Ammon's horn (tissue), 1 donor: ENCODE results near the gene ARHGEF28.

Source experiments
- DNase-seq: peaks from one replicate; pipeline ENCODE4 v3.0.0-alpha.2; 2016; ENCODE audit warnings: low spot score

ARHGEF28 gene

DNA sequence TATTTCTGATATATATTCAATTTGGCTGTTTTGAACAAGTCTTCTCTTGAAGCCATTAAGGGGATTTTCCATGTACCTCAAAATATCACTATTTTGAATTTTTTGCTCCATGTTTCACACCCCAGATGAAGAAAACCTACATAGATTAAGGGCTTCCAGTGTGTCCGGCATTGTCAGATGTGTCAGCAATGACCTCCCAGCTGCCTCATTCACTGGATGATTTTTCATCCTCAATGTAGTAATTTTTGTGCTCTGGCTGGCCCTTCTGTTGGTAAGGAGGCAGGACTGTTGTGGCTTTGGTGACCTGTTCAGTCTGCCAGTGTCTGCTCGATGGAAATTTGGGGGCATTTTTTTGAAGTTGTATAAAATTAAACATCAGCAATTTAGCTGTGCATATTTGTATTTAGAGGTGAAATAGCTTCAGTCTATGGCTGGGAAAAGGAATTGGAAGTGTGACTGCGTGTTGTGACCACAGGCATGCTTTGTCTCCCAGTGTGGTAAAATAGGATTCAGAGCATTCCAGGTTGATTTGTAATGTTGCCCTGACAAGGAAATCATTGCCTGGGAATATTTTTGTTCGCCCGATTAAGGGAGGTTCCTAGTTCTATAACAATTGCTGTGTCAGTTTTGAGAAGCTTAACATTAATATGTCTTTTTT lies 312.4 kb downstream of the ARHGEF28 start:
- DNase-seq, result no peak

DNA sequence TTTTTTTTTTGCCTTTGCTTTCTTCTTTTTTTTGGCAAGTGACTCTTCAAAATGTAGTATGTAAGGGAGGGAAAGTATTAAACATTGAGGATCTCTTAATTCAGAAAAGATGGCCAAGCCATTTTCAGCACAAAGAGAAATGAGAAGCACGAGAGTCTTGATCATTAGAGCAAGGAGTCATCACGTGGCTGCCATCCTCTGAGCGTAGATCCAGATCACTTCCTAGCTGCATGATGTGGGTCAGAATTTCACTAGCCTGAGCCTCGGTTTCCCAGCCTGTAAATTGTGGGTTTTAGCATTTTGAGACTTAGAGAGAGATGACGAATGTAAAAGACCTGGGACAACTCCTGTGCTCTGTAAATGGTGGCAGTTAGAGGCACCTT lies 312.9 kb downstream of the ARHGEF28 start:
- DNase-seq, result no peak

DNA sequence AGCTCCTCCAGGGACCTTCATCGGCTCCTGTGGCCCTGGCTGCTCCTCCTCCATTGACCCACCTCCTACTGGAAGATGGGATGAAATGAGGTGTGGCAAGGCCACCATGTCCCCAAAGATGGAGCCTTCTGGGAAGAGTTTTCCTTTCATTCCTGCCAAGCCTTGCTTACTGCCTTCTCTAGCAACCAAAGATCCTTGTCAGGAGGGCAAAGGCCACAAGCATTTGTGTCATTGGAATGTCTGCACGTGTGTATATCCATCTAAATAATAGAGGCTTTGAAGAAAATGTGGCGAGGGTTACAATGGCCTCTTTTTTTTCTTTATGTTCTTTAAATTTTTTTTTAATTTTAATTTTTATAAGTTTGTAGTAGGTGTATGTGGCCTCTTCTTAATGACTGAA lies 313.6 kb downstream of the ARHGEF28 start:
- DNase-seq, result no peak

DNA sequence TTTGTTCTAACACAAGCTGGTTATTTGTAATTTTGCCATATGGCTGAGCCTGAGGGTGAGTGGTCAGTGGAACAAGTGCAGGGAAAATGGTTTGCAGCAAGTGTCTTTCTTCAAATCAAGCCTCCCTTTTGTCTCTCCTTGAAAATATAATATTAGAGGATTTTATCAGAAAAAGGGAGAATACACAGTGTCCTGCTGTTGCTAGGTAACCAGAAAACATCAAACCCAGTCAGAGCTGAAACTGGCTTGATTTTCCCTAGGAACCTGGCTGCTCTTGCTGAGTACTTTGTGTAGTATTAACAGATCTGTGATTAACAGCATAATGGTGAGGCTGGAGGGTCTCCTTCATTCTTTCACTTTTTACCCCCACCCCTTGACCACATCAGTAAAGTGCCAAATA lies 314.0 kb downstream of the ARHGEF28 start:
- peak; percentile 42 for DNase-seq

- no peak for DNase-seq
Measured at GRCh38 chr5:73940801-73941200, 314.8 kb downstream of the ARHGEF28 start.

DNA sequence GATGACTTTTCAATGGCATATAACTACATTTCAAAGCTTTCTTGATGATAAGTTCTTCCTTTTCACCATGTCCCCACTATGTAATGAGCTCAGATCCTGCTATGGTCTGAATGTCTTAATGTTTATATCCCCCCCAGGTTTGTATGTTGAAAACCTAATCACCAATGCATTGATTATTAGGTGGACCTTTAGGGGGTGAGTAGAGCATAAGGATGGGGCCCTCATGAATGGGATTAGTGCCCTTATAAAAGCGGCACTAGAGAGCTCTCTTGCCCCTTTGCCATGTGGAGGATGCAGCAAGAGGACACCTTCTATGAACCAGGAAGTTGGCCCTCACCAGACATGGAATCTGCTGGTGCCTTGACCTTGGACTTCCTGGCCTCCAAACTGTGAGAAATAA lies 316.8 kb downstream of the ARHGEF28 start:
- DNase-seq, result no peak

- DNase-seq, result no peak
Measured at GRCh38 chr5:73943397-73943796, 317.4 kb downstream of the ARHGEF28 start.

DNA sequence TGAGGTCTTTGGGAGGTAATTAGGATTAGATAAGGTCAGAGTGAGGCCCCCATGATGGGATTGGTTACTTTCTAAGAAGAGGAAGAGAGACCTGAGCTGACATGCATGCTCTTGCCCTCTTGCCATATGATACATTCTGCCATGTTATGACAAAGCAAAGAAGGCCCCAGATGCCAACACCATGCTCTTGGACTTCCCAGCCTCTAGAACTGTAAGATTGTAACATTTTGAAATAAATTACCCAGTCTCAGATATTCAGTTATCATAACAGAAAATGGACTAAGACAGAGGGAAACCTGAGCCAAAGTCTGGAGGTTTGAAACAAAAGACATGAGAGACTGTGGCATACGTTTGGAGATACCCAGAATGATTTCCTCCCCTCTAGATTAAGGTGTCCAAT lies 318.6 kb downstream of the ARHGEF28 start:
- DNase-seq, result no peak

DNA sequence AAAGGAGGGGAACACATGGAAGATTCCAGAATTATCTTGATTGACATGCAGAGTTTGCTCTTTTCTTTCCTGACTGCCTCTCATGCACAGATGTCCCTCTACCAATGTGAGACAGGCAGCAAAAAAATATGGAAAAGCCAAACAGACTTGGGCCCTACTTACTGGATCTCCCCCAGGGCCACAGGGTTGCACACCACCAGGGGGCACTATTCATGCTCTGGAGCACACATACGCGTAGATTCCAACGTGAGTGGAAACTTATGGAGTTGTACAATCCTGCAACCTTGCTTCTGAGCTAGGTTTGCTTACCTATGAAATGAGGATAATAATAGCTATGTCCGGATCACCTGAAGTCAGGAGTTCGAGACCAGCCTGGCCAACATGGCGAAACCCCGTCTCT lies 319.5 kb downstream of the ARHGEF28 start:
- DNase-seq, result no peak

DNA sequence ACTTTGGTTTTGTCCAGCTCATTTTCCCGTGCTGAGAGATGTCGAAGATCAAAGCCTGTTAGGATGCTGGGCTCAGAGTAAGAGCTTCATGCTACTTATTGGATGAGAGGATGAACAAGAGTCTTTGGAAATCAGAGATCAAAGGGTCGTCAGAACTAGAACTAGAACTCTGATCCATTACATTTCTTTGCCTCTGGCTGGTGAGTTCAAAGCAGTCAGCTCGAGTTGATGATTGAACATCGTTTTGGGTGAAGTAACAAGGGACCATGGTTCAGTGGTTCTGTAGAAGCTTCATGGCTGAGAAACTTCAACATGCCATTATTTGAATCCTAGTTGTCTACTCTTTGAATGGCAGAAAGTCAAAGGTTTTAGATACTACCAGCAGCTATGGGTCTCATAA lies 320.3 kb downstream of the ARHGEF28 start:
- DNase-seq, result no peak

- DNase-seq, result no peak
Measured at GRCh38 chr5:73946919-73947602, 321.1 kb downstream of the ARHGEF28 start.

- DNase-seq, result no peak
Measured at GRCh38 chr5:73947906-73948640, 322.1 kb downstream of the ARHGEF28 start.

DNA sequence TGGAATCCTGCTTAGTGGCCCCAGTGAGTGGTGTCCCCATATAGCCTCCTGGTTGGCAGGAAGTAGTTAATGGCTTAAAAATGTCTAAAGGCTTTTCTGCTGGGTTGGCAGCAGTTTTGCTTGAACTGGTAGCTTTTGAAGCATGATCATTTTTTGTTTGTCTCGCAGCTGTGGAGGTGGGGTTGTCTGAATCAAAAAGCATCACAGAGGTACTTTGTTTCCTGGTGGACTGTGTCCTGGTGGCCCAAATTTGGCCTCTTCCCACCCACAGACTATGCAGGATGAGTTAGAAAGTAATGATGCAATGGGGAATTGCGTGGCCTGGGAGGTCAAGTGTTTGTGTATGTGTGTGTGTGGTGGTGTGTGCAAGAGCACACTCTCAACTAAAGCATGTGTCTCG lies 322.7 kb downstream of the ARHGEF28 start:
- DNase-seq, result no peak

DNA sequence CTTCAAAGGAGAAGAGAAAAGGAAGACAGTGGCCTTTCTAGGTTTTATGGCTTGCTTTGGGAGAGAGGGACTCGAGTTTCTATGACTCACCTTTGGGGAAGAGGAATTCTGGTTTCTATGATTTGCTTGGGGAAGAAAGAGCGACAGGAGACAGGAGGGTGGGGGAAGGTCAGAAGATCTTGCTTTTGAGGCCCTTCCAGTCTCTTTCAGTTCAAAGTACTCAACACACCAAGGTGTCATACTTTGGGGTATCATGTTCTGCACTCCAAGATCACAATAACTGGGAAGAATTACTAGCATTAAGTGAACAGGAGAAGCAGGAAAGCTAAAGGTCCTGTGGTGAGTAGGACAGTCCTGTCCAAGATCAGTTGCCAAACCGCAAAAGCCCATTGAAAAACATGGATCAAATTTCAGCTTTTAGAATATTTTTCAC lies 324.5 kb downstream of the ARHGEF28 start:
- no peak for DNase-seq

GRCh38 chr5:73950912-73951430 lies 325.0 kb downstream of the ARHGEF28 start:
- DNase-seq, result no peak

GRCh38 chr5:73952872-73953271 lies 326.9 kb downstream of the ARHGEF28 start:
- no peak for DNase-seq

GRCh38 chr5:73954381-73954780 lies 328.4 kb downstream of the ARHGEF28 start:
- no peak for DNase-seq

GRCh38 chr5:73955271-73955846 lies 329.4 kb downstream of the ARHGEF28 start:
- DNase-seq, result peak; percentile 78

- DNase-seq, result no peak
Measured at GRCh38 chr5:73957397-73958001, 331.5 kb downstream of the ARHGEF28 start.

- no peak for DNase-seq
Measured at GRCh38 chr5:73958037-73958436, 332.0 kb downstream of the ARHGEF28 start.

DNA sequence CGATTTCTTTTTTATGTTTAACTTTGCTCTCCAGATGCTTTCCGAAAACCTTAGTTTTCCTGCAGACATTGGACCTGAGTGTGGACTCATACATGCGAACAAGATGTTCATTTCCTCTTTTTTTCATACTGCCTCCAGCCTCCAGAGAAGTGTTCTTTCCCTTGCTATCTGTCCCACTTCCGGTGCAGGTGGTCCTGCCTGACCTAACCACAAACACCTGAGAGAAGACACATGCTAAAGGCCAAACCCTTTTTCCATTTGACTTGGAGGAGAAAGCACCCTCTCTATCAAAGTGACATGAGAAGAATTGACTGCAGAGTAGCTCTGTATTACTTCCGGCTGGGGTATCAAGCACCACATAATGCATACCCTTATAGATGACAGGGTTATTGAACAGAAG lies 334.0 kb downstream of the ARHGEF28 start:
- DNase-seq, result no peak

DNA sequence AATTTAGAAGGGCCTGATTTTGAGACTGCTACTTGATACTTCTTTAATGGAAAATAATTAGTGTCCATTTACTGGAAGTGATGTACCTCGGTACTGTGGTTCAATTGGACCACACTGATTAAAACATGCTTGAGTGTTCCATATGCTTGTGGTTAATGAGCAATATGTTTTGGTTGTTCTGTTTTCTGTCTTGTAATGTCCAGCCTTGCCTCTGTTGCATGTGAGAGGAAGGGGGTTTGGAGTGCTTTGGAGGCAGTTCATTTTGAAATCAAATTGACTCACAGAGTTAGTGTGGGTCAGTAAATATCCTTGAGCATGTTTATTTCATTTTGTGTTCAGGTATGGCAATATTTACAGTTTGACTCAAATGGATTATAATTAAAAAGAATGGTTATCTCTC lies 334.4 kb downstream of the ARHGEF28 start:
- no peak for DNase-seq
